ENCODE data around the gene EFHD2.
A peak's percentile ranks its signal among the peaks of the same experiment; 100 is the strongest.
"Not testable (repeated sequence)": the region's sequence is repeated elsewhere in the genome, so short reads cannot be mapped to it uniquely, and the experiment has no call there.

Gene EFHD2

GRCh38 chr1:15433471-15433870 lies 23.8 kb downstream of the EFHD2 start:
- DNase-seq: no peak

GRCh38 chr1:15434739-15435138 lies 25.1 kb downstream of the EFHD2 start:
- not testable (repeated sequence) for DNase-seq

GRCh38 chr1:15435239-15436077 lies 25.8 kb downstream of the EFHD2 start:
- no peak for DNase-seq

GRCh38 chr1:15436881-15437442 lies 27.3 kb downstream of the EFHD2 start:
- no peak for DNase-seq

GRCh38 chr1:15439325-15439724 lies 29.6 kb downstream of the EFHD2 start:
- no peak for DNase-seq

GRCh38 chr1:15440357-15440756 lies 30.7 kb downstream of the EFHD2 start:
- DNase-seq: no peak

GRCh38 chr1:15441247-15441646 lies 31.6 kb downstream of the EFHD2 start:
- no peak for DNase-seq

GRCh38 chr1:15442119-15442518 lies 32.4 kb downstream of the EFHD2 start:
- DNase-seq: no peak

GRCh38 chr1:15442759-15443158 lies 33.1 kb downstream of the EFHD2 start:
- DNase-seq: no peak

- DNase-seq: no peak
Observed at GRCh38 chr1:15443281-15443680, 33.6 kb downstream of the EFHD2 start.

- DNase-seq: no peak
Observed at GRCh38 chr1:15444468-15445389, 35.0 kb downstream of the EFHD2 start.

- no peak for DNase-seq
Observed at GRCh38 chr1:15445390-15446122, 35.9 kb downstream of the EFHD2 start.

GRCh38 chr1:15446212-15446611 lies 36.5 kb downstream of the EFHD2 start:
- no peak for DNase-seq

GRCh38 chr1:15448877-15449462 lies 39.3 kb downstream of the EFHD2 start:
- no peak for DNase-seq

GRCh38 chr1:15449567-15449966 lies 39.9 kb downstream of the EFHD2 start:
- DNase-seq: no peak

GRCh38 chr1:15451014-15451722 lies 41.5 kb downstream of the EFHD2 start:
- no peak for DNase-seq

- DNase-seq: no peak
Observed at GRCh38 chr1:15452216-15452615, 42.5 kb downstream of the EFHD2 start.

GRCh38 chr1:15452866-15453571 lies 43.3 kb downstream of the EFHD2 start:
- no peak for DNase-seq

GRCh38 chr1:15453734-15454133 lies 44.0 kb downstream of the EFHD2 start:
- no peak for DNase-seq

GRCh38 chr1:15454256-15454655 lies 44.6 kb downstream of the EFHD2 start:
- DNase-seq: no peak

GRCh38 chr1:15455522-15455921 lies 45.8 kb downstream of the EFHD2 start:
- peak; percentile 9 for DNase-seq
